Panc1 (cell line): ENCODE results near the gene MS4A1. TPM values are rescaled to one million over a fixed set of nuclear protein-coding genes. Genes with fewer than 3 reads are reported as not detected.
"Not testable (repeated sequence)": the region's sequence is repeated elsewhere in the genome, so short reads cannot be mapped to it uniquely, and the experiment has no call there.

Experiments used
- ATAC-seq: fragments of 200-7000 bp; cut with Tn5 transposase; 2 replicates; pipeline ENCODE4 v1.9.1; 2020; ENCODE audit warnings: mild to moderate bottlenecking, moderate library complexity
- BruUV-seq: library from RNA; stranded (reverse); fragments of 400-500 nt; replicated peaks from 2 replicates; lab custom pipeline; 2021; lab: Mats Ljungman, UMichigan
- CTCF ChIA-PET: fragments of 300-600 bp; sonication (Branson Sonifier 250); formaldehyde crosslinking; loops from one replicate; lab custom pipeline; 2022; ENCODE audit warnings: antibody characterized with exemption; lab: Charles Lee
- POLR2A ChIA-PET: fragments of 300-600 bp; sonication (Branson Sonifier 250); formaldehyde crosslinking; loops from one replicate; lab custom pipeline; 2022; ENCODE audit warnings: antibody characterized with exemption; lab: Charles Lee
- DNase-seq: peaks from one replicate; pipeline ENCODE4 v3.0.0-alpha.2; 2010; ENCODE audit warnings: low read depth, low spot score
- H3K27ac ChIP-seq: 2 replicates; pipeline ENCODE4 v1.5.1; 2011; ENCODE audit warnings: mild to moderate bottlenecking, low read length, inconsistent platforms
- H3K27me3 ChIP-seq: fragments of 200-500 bp; sonication (Bioruptor generic); 2 replicates; pipeline ENCODE4 v1.6.0; 2014; ENCODE audit warnings: low read length, inconsistent platforms; ENCODE audit not compliant: control insufficient read depth, insufficient read depth
- H3K36me3 ChIP-seq: fragments of 200-500 bp; sonication (Bioruptor generic); 2 replicates; pipeline ENCODE4 v1.5.1; 2014; ENCODE audit warnings: inconsistent platforms, mild to moderate bottlenecking, low read length, moderate library complexity; ENCODE audit not compliant: control insufficient read depth, insufficient read depth
- H3K4me1 ChIP-seq: 2 replicates; pipeline ENCODE4 v1.5.1; 2011; ENCODE audit warnings: inconsistent platforms, mild to moderate bottlenecking, low read length, moderate library complexity; ENCODE audit not compliant: control insufficient read depth, insufficient read depth
- H3K4me3 ChIP-seq, 2 experiments: 2 replicates each; pipeline ENCODE4 v1.5.1; 2011 to 2012; ENCODE audit warnings: low read depth in 2 of 2, low read length in 2 of 2, mild to moderate bottlenecking in 2 of 2, inconsistent platforms in 1 of 2, moderate library complexity in 1 of 2
- H3K9me3 ChIP-seq: fragments of 200-500 bp; sonication (Bioruptor generic); 2 replicates; pipeline ENCODE4 v1.5.1; 2014; ENCODE audit warnings: low read depth, mild to moderate bottlenecking, inconsistent platforms, low read length, moderate library complexity; ENCODE audit not compliant: control insufficient read depth, insufficient read depth
- POLR2AphosphoS5 ChIP-seq: IDR thresholded peaks from 2 replicates; pipeline ENCODE4 v1.6.1; 2012; ENCODE audit warnings: mild to moderate bottlenecking, low read depth, low read length, moderate library complexity
- SIN3A ChIP-seq: IDR thresholded peaks from 2 replicates; pipeline ENCODE4 v1.6.1; 2012; ENCODE audit warnings: low read depth, mild to moderate bottlenecking, low read length, moderate library complexity, borderline replicate concordance; ENCODE audit not compliant: insufficient read depth
- TCF7L2 ChIP-seq: IDR thresholded peaks from 2 replicates; pipeline ENCODE4 v1.6.1; 2011; ENCODE audit warnings: mild to moderate bottlenecking, low read depth, low read length, inconsistent platforms
- in situ Hi-C: cut with HindIII; loops from 2 replicates; pipeline ENCODE4 v1.10.0; 2016; ENCODE audit warnings: low sequenced_read_pairs, low pct_unique_long_range_greater_than_20kb
- intact Hi-C: fragments of 100-400 bp; cut with micrococcal nuclease; formaldehyde crosslinking; loops from one replicate; pipeline ENCODE4 v1.10.0; 2022; ENCODE audit not compliant: unreplicated experiment
- total RNA-seq: library from RNA; stranded (reverse); gene quantifications from one replicate; pipeline ENCODE4 v1.2.1, GENCODE V29; 2021; ENCODE audit not compliant: unreplicated experiment
- TF ChIP-seq, protein P1 (sequence below): fragments of 450-650 bp; IDR thresholded peaks from 2 replicates; pipeline ENCODE4 v1.5.1; 2017; ENCODE audit warnings: mild to moderate bottlenecking
- TF ChIP-seq, protein P2 (sequence below), 2 experiments: IDR thresholded peaks; 2 replicates each; pipeline ENCODE4 v1.6.1; 2011 to 2012; ENCODE audit warnings: low read depth in 2 of 2, control low read depth in 1 of 2, low read length in 1 of 2, mild to moderate bottlenecking in 1 of 2, moderate library complexity in 1 of 2; ENCODE audit not compliant: insufficient read depth in 1 of 2

MS4A1 gene
- total RNA-seq, 1 experiment from 2014 or later, result 0.59 TPM

DNA sequence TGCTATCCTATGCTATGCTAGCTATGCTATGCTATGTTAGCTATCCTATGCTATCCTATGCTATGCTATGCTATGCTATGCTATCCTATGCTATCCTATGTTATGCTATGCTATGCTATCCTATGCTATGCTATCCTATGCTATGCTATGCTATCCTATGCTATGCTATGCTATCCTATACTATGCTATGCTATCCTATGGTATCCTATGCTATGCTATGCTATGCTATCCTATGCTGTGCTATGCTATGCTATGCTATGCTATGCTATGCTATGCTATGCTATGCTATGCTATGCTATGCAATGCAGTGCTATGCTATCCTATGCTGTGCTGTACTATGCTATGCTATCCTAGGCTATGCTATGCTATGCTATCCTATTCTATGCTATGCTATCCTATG is 8.6 kb upstream of the MS4A1 start:
- Histone ChIP-seq H3K4me1 (no peaks in the 10 kb centered on the region), H3K27me3 (no peaks in the 10 kb centered on the region), H3K4me3 (no peak overlapping the region; a peak in 1 of 4 replicates), H3K27ac (no peak overlapping the region), H3K36me3 (no peaks in the 10 kb centered on the region), H3K9me3 (no peaks in the 10 kb centered on the region)
- intact Hi-C loops (no loop called here), in situ Hi-C loops (no loop called here)
- CTCF ChIA-PET, result no interaction called here
- DNase-seq (no peak), ATAC-seq (no peak)
- BruUV-seq, result no TSS peak
- POLR2A ChIA-PET, result no interaction called here
- TF ChIP-seq TCF7L2, result no peak
- no peak for TF ChIP-seq SIN3A
- TF ChIP-seq, protein P1, sequence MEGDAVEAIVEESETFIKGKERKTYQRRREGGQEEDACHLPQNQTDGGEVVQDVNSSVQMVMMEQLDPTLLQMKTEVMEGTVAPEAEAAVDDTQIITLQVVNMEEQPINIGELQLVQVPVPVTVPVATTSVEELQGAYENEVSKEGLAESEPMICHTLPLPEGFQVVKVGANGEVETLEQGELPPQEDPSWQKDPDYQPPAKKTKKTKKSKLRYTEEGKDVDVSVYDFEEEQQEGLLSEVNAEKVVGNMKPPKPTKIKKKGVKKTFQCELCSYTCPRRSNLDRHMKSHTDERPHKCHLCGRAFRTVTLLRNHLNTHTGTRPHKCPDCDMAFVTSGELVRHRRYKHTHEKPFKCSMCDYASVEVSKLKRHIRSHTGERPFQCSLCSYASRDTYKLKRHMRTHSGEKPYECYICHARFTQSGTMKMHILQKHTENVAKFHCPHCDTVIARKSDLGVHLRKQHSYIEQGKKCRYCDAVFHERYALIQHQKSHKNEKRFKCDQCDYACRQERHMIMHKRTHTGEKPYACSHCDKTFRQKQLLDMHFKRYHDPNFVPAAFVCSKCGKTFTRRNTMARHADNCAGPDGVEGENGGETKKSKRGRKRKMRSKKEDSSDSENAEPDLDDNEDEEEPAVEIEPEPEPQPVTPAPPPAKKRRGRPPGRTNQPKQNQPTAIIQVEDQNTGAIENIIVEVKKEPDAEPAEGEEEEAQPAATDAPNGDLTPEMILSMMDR, result no peak

DNA sequence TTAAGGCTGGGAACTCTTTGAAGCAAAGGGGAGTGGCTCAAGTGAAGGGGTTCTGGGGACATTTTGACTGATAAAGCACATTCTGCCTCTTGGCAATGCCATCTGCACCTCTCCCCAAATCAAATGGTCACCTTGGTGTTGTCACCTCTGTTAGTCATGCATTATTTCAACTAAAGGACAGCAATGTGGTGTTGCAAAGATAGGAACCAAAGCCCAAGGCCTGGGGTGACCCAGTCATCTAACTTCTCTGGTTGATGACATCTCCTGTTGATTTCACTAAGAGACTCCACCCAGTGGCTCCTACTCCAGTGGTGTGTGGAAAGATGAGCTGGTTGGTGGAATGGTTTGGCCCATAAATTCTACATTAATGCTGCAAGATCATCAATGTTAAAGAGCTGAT is 7.8 kb upstream of the MS4A1 start:
- TF ChIP-seq POLR2AphosphoS5, result no peak
- TF ChIP-seq TCF7L2, result no peak
- TF ChIP-seq, protein P1, result no peak
- TF ChIP-seq, protein P2, sequence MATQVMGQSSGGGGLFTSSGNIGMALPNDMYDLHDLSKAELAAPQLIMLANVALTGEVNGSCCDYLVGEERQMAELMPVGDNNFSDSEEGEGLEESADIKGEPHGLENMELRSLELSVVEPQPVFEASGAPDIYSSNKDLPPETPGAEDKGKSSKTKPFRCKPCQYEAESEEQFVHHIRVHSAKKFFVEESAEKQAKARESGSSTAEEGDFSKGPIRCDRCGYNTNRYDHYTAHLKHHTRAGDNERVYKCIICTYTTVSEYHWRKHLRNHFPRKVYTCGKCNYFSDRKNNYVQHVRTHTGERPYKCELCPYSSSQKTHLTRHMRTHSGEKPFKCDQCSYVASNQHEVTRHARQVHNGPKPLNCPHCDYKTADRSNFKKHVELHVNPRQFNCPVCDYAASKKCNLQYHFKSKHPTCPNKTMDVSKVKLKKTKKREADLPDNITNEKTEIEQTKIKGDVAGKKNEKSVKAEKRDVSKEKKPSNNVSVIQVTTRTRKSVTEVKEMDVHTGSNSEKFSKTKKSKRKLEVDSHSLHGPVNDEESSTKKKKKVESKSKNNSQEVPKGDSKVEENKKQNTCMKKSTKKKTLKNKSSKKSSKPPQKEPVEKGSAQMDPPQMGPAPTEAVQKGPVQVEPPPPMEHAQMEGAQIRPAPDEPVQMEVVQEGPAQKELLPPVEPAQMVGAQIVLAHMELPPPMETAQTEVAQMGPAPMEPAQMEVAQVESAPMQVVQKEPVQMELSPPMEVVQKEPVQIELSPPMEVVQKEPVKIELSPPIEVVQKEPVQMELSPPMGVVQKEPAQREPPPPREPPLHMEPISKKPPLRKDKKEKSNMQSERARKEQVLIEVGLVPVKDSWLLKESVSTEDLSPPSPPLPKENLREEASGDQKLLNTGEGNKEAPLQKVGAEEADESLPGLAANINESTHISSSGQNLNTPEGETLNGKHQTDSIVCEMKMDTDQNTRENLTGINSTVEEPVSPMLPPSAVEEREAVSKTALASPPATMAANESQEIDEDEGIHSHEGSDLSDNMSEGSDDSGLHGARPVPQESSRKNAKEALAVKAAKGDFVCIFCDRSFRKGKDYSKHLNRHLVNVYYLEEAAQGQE (IDR thresholded peaks at IDR 0.05; ENCODE audit: insufficient read depth in 1 of 2, low read depth in 2 of 2, low read length in 1 of 2), result no peak
- TF ChIP-seq SIN3A, result no peak
- H3K36me3 ChIP-seq, result no peaks in the 10 kb centered on the region
- ATAC-seq (no peak), DNase-seq (no peak)
- H3K9me3 ChIP-seq, result no peaks in the 10 kb centered on the region
- no peak overlapping the region for H3K4me3 ChIP-seq
- H3K27me3 ChIP-seq, result no peaks in the 10 kb centered on the region
- intact Hi-C loops (no loop called here), in situ Hi-C loops (no loop called here)
- no peak overlapping the region for H3K27ac ChIP-seq
- ChIA-PET POLR2A (no interaction called here), CTCF (no interaction called here)
- no TSS peak for BruUV-seq
- H3K4me1 ChIP-seq, result no peaks in the 10 kb centered on the region

DNA sequence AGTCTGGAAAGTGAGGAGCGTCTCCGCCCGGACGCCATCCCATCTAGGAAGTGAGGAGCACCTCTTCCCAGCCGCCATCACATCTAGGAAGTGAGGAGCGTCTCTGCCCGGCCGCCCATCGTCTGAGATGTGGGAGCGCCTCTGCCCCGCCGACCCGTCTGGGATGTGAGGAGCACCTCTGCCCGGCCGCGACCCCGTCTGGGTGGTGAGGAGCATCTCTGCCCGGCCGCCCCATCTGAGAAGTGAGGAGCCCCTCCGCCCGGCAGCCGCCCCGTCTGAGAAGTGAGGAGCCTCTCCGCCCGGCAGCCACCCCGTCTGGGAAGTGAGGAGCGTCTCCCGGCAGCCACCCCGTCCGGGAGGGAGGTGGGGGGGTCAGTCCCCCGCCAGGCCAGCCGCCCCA is 4.5 kb upstream of the MS4A1 start:
- ATAC-seq, POLR2A ChIA-PET, H3K4me3 ChIP-seq, H3K9me3 ChIP-seq, BruUV-seq, CTCF ChIA-PET, in situ Hi-C loops, H3K4me1 ChIP-seq, intact Hi-C loops, H3K27me3 ChIP-seq, DNase-seq, H3K36me3 ChIP-seq, H3K27ac ChIP-seq: not testable (repeated sequence)
